K562 (cell line): ENCODE results near the gene UPK3A.

Experiments
- CREB1 ChIP-seq, 2 experiments: sonication (generic) in 1 of 2; formaldehyde crosslinking in 1 of 2; IDR thresholded peaks; 2 replicates each; pipeline versions ENCODE4 v1.6.1 to v1.8.0; 2012 to 2022; ENCODE audit warnings: inconsistent platforms in 1 of 2, mild to moderate bottlenecking in 1 of 2, missing genetic modification reagents in 1 of 2, moderate library complexity in 1 of 2
- EZH2 ChIP-seq: IDR thresholded peaks from 2 replicates; pipeline ENCODE4 v1.6.1; 2012; ENCODE audit warnings: low read depth, mild to moderate bottlenecking, inconsistent platforms, low read length, borderline replicate concordance
- JUNB ChIP-seq: fragments of 450-650 bp; formaldehyde crosslinking; conservative IDR thresholded peaks from 2 replicates; pipeline ENCODE4 v1.4.0; 2020; ENCODE audit warnings: mild to moderate bottlenecking
- KDM1A ChIP-seq, 2 experiments: fragments of 450-650 bp; IDR thresholded peaks; 2 replicates each; pipeline ENCODE4 v1.6.1; 2016; ENCODE audit warnings: mild to moderate bottlenecking in 2 of 2
- NFIC ChIP-seq: fragments of 450-650 bp; IDR thresholded peaks from 2 replicates; pipeline ENCODE4 v1.6.1; 2017; ENCODE audit warnings: mild to moderate bottlenecking, inconsistent platforms
- POLR2A ChIP-seq: fragments of 450-650 bp; conservative IDR thresholded peaks from 2 replicates; pipeline ENCODE4 v1.6.1; 2016
- SMARCC2 ChIP-seq: fragments of 450-650 bp; IDR thresholded peaks from 2 replicates; pipeline ENCODE4 v1.6.1; 2017; ENCODE audit warnings: antibody characterized with exemption, moderate library complexity, mild to moderate bottlenecking, low read depth
- STAT5A ChIP-seq: IDR thresholded peaks from 2 replicates; pipeline ENCODE4 v1.6.1; 2012; ENCODE audit warnings: low read length, inconsistent platforms, borderline replicate concordance
- TAF7 ChIP-seq: fragments of 450-650 bp; IDR thresholded peaks from 2 replicates; pipeline ENCODE4 v1.6.1; 2016; ENCODE audit warnings: missing genetic modification characterization, missing compliant biosample characterization
- TF ChIP-seq, protein P1 (sequence below): sonication (generic); formaldehyde crosslinking; IDR thresholded peaks from 2 replicates; pipeline ENCODE4 v1.4.0; 2020; ENCODE audit warnings: mild to moderate bottlenecking, missing genetic modification reagents

DNA sequence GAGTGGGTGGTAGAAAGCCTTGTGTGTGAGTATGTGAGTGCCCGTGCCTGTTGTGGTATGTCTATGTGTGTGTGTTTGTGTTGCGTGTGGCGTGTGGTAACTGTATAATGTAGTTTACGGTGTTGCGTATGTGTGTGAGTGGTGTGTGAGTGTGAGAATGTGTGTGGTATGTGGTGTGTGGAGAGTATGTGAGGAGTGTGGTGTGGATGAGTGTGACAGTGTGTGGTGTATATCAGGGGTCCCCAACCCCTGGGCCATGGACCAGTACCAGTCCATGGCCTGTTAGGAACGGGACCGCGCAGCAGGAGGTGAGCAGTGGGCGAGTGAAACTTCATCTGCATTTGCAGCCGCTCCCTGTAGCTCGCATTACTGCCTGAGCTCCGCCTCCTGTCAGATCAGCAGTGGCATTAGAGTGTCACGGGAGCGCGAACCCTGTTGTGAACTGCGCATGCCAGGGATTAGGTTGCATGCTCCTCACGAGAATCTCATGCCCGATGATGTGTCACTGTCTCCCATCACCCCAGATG is 5.7 kb downstream of the UPK3A start:
- no peak for TF ChIP-seq STAT5A
- no peak for TF ChIP-seq KDM1A (IDR thresholded peaks at IDR 0.05)
- TF ChIP-seq JUNB (CRISPR knock-in tag): no peak
- TF ChIP-seq NFIC: no peak
- TF ChIP-seq, protein P1, sequence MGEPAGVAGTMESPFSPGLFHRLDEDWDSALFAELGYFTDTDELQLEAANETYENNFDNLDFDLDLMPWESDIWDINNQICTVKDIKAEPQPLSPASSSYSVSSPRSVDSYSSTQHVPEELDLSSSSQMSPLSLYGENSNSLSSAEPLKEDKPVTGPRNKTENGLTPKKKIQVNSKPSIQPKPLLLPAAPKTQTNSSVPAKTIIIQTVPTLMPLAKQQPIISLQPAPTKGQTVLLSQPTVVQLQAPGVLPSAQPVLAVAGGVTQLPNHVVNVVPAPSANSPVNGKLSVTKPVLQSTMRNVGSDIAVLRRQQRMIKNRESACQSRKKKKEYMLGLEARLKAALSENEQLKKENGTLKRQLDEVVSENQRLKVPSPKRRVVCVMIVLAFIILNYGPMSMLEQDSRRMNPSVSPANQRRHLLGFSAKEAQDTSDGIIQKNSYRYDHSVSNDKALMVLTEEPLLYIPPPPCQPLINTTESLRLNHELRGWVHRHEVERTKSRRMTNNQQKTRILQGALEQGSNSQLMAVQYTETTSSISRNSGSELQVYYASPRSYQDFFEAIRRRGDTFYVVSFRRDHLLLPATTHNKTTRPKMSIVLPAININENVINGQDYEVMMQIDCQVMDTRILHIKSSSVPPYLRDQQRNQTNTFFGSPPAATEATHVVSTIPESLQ: no peak
- TF ChIP-seq TAF7 (tag): no peak
- TF ChIP-seq CREB1 (IDR thresholded peaks at IDR 0.05): no peak
- no peak for TF ChIP-seq CREB1 (CRISPR knock-in tag; IDR thresholded peaks at IDR 0.05)
- TF ChIP-seq POLR2A: no peak
- no peak for TF ChIP-seq SMARCC2
- TF ChIP-seq EZH2: no peak
